HG03520 (cell line): ENCODE results near the gene ZDHHC14.

Experiments
- ATAC-seq: cut with Tn5 transposase; IDR thresholded peaks from one replicate; pipeline ENCODE4 v1.9.1; 2021; ENCODE audit warnings: mild to moderate bottlenecking, moderate library complexity; ENCODE audit not compliant: unreplicated experiment

The ZDHHC14 gene

DNA sequence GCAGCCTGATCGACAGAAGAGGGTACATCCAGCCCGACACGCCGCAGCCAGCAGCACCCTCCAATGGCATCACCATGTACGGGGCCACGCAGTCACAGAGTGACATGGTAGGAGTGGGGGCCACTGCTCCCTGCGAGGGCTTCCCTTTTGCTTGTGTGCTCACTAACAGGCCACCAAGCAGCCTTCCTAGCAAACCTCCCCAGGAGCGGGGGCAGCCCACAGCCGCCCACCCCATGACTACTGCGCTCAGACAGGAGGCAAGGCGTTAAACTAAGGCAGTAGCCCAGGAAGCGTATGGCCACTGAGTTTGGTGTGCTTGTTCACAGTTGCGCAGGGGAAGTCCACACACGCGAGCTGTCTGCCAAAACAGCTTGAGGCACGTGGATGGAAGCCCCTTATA, 272.5 kb downstream of the ZDHHC14 start:
- ATAC-seq, result no peak

DNA sequence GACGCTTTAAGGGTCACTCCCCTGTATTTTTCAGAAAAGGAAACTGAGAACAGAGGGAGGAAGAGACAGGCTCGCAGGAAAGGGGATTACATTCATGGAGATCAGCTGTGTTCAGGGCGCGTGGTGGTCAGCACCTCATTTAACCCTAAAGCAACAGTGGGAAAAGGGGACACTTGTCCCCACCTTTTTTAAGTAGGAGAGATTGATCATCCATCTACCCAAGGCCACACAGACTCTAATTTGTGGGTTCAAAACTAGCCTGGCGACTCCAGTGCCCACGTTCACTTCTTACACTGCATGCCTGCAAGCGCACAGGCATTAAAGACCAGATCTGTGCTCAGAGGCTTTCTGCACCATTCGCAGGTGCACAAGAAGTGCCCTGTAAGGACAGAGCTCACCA, 274.1 kb downstream of the ZDHHC14 start:
- ATAC-seq, result no peak

DNA sequence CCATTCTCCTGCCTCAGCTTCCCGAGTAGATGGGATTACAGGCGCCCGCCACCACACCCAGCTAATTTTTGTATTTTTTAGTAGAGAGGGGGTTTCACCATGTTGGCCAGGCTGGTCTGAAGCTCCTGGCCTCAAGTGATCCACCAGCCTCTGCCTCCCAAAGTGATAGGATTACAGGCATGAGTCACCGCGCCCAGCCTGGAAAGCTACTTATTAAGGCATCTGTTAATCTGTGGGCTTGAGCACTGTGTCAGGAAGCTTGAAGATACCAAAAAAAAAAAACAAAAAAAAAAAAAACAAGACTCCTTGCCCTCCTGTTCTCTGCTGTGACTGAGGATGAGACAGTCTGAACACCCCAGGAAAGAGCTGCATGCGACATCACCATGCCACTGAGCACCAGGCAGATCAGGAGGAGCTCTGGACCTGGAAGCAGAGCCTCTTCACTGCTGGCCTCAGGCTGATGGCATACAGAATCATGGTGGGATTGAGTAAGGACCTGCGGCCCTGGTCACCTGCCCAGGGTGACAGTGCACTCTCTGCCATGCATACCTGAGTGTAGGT, 275.5 kb downstream of the ZDHHC14 start:
- ATAC-seq, result no peak

GRCh38 chr6:157657754-157658153, 276.8 kb downstream of the ZDHHC14 start:
- ATAC-seq, result no peak

DNA sequence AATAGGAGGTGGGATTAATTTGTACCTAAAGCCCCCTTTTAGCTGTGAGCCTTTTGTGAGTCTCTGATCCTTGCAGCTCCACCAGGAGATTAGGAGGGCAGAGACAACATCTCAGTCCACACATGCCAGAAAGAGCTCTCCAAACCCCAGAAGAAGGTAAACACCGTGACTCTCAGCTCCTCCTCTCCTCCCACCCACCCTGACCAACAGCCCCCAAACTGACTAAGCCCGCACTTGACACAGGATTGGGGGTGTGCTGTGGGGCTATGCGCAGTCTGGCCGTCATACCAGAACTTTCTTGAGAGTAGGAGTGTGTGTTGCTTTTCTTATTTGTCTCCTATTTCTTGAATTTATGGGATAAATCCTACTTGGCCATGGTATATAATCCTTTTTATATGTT, 277.3 kb downstream of the ZDHHC14 start:
- ATAC-seq, result no peak

DNA sequence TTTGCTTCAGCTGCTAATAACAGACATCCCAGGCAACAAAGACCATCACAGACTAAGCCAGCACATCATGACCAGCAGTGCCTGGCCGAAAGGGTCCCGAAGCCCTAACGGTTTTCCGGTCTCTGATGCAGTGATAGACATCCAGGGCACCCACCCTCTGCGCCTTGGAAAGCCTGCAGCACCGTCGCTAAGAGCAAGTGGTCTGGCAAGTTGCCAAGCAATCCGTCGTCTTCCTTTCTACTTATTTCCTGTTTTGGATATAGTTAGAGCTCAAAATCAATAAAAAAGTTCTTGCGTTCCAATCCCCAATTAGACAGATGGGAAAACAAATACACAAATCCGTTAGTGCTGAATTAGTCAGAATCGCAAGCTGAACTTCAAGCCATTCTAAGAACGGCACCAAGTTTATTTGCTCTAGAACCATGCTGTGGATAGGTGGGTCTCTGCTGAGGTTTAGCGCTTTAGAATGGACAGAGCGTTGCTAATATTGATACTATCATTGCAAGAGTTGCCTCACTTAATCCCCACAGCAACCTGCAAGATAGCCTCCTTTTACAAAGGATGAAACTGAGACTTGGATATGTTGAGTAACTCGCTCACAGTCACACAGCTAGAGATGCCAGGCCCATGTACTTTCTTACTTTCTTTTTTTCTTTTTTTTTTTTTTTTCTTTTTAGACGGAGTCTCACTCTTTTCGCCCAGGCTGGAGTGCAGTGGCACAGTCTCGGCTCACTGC, 278.7 kb downstream of the ZDHHC14 start:
- ATAC-seq, result no peak

- no peak for ATAC-seq
These were observed 279.4 kb downstream of the ZDHHC14 start for GRCh38 chr6:157660414-157660813.

DNA sequence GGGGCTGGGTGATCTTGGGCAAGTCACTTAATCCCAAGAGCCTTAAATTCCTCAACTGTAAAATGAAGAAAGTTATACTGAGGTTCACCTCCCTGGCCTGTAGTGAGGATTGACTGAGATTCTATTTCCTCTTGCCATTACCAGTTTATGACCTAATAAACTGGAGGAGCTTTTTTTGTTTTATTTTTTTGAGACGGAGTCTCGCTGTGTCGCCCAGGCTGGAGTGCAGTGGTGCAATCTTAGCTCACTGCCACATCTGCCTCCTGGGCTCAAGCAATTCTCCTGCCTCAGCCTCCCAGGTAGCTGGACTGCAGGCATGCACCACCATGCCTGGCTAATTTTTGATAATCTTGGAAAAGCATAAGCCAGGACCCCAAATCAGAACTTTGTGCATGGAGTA, 280.7 kb downstream of the ZDHHC14 start:
- no peak for ATAC-seq

GRCh38 chr6:157663261-157663660, 282.3 kb downstream of the ZDHHC14 start:
- ATAC-seq, result no peak

DNA sequence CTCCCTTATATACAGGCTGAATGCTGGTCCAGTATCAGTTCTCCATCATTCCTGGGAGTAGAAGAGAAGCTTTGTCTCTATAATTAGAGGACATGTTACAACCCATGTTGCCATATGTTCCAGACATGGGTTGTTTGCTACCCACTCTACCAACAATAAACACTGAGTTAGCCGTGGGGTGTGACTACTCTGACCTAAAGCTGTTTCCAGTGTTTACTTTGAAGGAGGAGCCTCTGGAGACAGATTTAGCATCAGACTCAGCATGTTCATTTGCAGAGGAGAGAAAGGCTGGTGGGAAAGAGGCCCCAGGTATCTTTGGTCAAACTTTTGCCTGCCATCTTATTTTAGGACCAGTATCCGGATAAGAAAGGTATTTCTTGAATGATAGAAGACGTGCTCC, 284.2 kb downstream of the ZDHHC14 start:
- no peak for ATAC-seq

DNA sequence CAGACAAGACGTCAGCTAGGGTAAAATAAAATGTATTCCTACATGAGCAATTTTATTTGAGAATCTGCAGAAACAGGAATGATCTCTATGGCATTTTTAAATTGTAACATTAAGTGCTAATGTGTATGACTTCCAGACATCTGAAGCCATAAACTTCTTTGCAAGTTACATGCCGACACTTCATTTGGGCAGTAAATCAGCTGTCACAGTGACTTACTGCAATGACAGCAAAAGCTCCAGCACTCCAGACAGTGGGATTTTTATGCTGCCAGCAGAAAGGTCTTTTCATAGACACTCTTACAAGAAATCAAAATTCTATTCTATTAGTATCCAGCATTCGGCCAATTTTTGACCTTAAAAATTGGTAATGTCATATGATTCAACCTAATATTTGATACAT, 285.7 kb downstream of the ZDHHC14 start:
- no peak for ATAC-seq

GRCh38 chr6:157667211-157668008, 286.4 kb downstream of the ZDHHC14 start:
- peak; percentile 73 for ATAC-seq

DNA sequence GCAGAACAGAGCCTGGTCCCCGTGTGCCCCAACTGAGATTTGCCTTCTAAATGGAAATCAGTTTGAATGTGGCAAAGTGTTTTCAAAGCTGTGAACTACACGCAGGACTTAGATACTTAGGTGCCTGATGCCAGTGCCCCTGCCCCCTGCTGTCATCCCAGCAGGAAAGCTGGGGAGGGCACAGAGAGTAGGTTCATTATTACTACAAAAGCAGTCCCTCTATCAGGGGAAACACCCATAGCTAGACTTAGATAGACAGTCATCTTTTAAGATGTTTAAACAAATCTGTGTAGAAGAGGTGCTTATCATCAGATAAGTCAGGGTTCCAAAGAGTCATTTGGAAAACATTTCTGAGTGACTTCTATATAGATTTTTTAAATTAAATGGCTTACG, 287.0 kb downstream of the ZDHHC14 start:
- no peak for ATAC-seq

DNA sequence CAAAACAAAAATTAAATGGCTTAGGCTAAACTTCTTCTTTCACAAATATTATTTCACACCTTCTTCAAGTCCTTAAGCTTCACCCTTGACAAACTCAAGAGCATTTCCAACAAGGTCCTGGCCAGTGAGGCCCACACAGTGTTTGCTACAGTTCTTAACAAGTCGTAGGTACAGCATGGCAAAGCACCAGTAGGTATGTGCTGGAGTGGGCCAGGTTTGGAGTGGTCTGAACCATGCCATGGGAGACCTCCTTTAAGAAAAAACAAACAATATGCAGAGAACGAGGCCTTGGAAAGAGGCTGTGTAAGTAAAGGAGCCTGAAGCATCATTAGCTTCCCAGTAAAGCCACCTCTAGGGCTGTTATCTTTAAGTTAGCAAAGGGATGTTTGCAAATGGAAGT, 287.7 kb downstream of the ZDHHC14 start:
- ATAC-seq, result no peak

DNA sequence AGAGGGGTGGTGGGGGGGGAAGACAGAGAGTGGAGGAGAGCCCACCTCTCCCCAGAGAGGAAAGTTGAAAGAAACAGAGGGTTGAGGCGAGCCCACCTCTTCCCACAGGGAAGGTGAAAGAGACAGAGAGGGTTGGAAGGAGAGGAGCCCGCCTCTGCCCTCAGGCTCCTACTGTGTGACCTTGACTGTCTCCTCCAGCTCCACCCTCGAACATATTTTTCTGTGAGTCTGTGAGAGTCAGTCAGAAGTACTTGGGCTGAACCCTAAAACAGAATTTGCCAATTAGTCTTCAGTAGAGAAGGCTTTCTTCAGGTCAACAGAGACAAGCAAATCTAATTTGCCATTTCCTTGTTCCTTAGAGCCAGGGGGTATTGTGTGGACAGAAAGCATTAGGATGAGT, 288.3 kb downstream of the ZDHHC14 start:
- ATAC-seq, result no peak

DNA sequence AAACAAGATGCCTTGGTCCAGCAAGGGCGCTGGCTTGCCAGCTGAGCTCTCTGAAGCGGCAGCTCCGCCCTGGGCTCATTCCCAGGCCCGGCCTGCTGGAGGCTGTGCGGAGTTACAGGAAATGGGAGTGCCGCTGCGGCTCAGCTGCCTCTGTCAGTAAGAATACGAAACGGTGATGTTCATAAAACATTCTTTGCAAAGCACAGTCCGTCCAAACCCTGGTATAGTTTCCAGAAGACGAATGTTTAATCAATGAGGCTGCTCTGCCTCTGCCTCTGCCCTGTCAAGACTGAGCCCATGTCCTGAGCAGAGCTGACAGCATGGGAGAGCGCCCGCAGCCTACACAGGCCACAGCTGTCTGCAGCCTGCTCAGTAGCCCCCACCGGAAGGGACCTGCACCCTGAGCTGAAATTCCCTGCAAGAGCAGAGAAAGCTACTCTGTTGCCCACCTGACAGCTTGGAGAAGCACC, 288.8 kb downstream of the ZDHHC14 start:
- no peak for ATAC-seq

- ATAC-seq, result no peak
These were observed 289.6 kb downstream of the ZDHHC14 start for GRCh38 chr6:157670466-157671186.

DNA sequence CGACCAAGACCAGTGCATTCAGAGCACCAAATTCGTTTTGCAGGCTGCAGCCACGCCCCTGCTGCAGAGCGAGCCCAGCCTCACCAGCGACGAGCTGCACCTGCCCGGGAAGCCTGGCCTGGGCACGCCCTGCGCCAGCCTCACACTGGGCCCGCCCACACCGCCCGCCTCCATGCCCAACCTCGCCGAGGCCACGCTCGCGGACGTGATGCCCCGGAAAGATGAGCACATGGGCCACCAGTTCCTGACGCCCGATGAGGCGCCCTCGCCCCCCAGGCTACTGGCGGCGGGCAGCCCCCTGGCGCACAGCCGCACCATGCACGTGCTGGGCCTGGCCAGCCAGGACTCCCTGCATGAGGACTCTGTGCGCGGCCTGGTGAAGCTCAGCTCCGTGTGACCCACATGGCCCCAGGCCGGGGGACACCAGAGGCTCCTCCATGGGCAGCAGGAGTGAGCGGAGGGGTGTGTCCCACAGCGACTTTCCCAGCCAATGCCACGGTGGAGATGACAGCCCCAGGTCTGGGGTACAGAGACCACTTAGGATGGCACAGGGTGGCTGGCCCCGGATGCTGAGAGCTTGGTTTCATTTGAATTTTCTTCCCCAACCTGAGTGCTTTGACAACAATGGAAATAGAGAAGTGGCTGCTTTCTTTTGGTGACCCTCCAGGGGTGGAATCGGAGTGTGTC, 291.9 kb downstream of the ZDHHC14 start:
- ATAC-seq, result no peak

- ATAC-seq, result no peak
These were observed 292.6 kb downstream of the ZDHHC14 start for GRCh38 chr6:157673596-157673995.

DNA sequence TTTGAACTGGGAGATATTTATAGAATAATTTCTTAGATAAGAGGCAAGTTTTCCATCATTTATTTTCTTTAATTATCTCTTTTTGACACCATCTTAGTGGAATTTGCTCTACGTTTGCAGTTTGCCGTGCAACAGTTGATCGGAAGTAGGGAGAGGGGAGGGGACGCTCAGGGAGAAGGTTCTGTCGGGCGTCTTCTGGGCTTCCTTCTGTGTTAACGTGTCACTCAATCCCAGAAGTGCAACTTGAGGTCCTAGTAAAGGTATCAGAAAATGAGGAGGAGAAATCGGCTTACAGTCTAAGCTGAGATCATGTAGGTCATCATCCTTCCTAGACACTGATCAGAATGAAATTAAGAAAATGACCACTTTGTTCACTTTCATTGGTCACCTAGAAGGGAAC, 293.1 kb downstream of the ZDHHC14 start:
- no peak for ATAC-seq

DNA sequence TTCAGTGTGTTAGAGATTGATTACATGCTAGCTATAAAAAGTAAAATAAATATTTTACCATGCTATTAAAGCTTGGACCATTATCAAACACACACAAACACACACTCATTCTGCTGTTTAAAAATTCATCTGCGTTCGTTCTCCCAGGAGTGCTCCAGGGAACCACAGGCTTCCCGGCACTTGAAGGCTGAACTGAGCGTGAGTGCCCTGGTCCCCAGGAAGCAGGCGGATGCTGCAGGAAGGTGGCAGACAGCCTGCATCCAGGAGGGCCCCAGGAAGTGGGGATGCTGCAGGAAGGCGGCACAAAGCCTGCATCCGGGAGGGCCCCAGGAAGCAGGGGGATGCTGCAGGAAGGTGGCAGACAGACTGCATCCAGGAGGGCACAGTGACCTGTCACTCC, 294.8 kb downstream of the ZDHHC14 start:
- no peak for ATAC-seq
